Colonic mucosa (tissue), 4 donors: Measurements from ENCODE around the gene FKBP5. TPM values are rescaled to one million over a fixed set of nuclear protein-coding genes. Genes with fewer than 3 reads are reported as not detected.

Experiments used
- DNase-seq: peaks from one replicate; pipeline ENCODE4 v3.0.0-alpha.2; 2020
- H3K27ac ChIP-seq: fragments of 200-600 bp; one replicate; pipeline ENCODE4 v1.8.0; 2021
- H3K27me3 ChIP-seq: fragments of 200-600 bp; one replicate; pipeline ENCODE4 v1.8.0; 2021
- H3K36me3 ChIP-seq: fragments of 200-600 bp; one replicate; pipeline ENCODE4 v1.8.0; 2021
- H3K4me1 ChIP-seq: fragments of 200-600 bp; one replicate; pipeline ENCODE4 v1.8.0; 2021; ENCODE audit warnings: mild to moderate bottlenecking
- H3K4me3 ChIP-seq: fragments of 200-600 bp; one replicate; pipeline ENCODE4 v1.8.0; 2021
- H3K9ac ChIP-seq, 2 donors: one replicate each; pipeline ENCODE4 v1.7.0; 2013; ENCODE audit warnings: control low read depth in 2 of 2, low read depth in 2 of 2, low read length in 2 of 2
- H3K9me3 ChIP-seq: fragments of 200-600 bp; one replicate; pipeline ENCODE4 v1.8.0; 2021
- intact Hi-C: fragments of 100-400 bp; cut with DNase I; formaldehyde crosslinking; loops from one replicate; pipeline ENCODE4 v1.14.1; 2022
- total RNA-seq, 2 donors: library from RNA; stranded (reverse); fragmentation: NEBNext Ultra II Directional in 1 of 2; extraction: Animal tissue kit (Norgen Biotek cat#: 25700) in 1 of 2; gene quantifications; one replicate each; pipeline ENCODE4 v1.2.1, GENCODE V29; 2021
- TF ChIP-seq, protein P1 (sequence below): fragments of 200-600 bp; IDR thresholded peaks from one replicate; pipeline ENCODE4 v1.8.0; 2022; ENCODE audit warnings: antibody characterized with exemption, mild to moderate bottlenecking
- donor health status: healthy.
- donor health status: DM: no; HTN: no; CAD: no.
- donor health status: DM: no; HTN: no; CAD: no.

The FKBP5 gene
- total RNA-seq, 2 donors from 2014 or later, result 29.1 to 54.7 TPM

DNA sequence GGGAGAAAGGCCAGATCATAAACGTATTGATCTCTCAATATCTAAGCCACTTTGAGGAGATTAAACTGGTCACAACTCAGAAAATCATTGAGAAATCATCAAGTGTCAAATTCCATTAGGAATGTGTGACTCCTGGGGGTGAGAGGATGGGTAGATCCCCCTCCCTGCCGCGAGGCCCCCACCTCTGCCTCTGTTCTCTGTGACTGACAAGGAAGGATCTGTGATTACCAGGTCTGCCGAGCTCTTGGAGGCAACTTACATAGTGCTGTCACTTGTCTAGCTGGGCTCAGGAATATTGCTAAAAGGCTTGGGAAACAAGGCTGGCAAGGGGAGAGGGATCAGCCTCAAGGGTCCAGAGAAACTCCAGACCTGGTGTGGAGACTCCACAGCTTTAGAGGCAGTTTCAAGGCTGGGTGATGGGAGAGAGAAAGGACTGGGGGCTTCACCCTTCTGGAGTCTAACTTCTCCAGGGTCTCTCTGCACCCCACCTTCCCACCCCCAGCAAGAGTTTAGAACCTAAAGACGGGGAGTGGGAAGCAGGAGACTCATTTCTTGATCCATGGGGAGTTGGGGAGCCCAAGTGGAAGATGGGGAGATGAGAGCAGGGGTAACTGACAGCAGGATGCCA is 36.5 kb upstream of the FKBP5 start:
- DNase-seq, result no peak
- intact Hi-C loops, result no loop called here
- no peaks in the 10 kb centered on the region for H3K27me3 ChIP-seq
- H3K9me3 ChIP-seq, result no peaks in the 10 kb centered on the region
- TF ChIP-seq, protein P1, sequence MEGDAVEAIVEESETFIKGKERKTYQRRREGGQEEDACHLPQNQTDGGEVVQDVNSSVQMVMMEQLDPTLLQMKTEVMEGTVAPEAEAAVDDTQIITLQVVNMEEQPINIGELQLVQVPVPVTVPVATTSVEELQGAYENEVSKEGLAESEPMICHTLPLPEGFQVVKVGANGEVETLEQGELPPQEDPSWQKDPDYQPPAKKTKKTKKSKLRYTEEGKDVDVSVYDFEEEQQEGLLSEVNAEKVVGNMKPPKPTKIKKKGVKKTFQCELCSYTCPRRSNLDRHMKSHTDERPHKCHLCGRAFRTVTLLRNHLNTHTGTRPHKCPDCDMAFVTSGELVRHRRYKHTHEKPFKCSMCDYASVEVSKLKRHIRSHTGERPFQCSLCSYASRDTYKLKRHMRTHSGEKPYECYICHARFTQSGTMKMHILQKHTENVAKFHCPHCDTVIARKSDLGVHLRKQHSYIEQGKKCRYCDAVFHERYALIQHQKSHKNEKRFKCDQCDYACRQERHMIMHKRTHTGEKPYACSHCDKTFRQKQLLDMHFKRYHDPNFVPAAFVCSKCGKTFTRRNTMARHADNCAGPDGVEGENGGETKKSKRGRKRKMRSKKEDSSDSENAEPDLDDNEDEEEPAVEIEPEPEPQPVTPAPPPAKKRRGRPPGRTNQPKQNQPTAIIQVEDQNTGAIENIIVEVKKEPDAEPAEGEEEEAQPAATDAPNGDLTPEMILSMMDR, result no peak
- no peaks in the 10 kb centered on the region for H3K36me3 ChIP-seq
- peaks cover 49% of the 10 kb centered on the region for H3K4me1 ChIP-seq
- H3K9ac ChIP-seq, result peak overlapping the region; percentile 52 to 85
- no peak overlapping the region for H3K4me3 ChIP-seq
- H3K27ac ChIP-seq, result peak overlapping the region; percentile 97

DNA sequence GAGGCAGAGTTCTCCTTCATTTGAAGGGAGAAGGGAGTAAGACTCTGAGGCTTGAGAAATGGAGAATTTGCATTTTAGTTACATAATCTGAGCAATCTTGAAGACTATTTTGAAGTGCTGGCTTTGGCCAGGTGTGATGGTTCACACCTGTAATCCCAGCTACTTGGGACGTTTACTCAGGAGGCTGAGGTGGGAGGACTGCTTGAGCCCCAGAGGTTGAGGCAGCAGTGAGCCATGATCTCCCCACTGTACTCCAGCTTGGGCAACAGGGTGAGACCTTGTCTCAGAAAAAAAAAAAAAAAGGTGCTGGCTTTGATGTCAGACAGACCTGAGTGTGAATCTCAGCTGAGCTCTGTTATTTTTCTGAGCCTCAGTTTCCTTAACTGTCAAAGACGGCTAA is 35.8 kb upstream of the FKBP5 start:
- H3K27me3 ChIP-seq, result no peaks in the 10 kb centered on the region
- H3K4me3 ChIP-seq, result no peak overlapping the region
- intact Hi-C loops, result loop anchor here (5.0 kb wide), 1 partner anchor 37 kb away; the partner anchor contains the start of gene FKBP5
- no peaks in the 10 kb centered on the region for H3K9me3 ChIP-seq
- H3K27ac ChIP-seq, result peak overlapping the region; percentile 97
- H3K36me3 ChIP-seq, result no peaks in the 10 kb centered on the region
- TF ChIP-seq, protein P1, result no peak
- H3K4me1 ChIP-seq, result peaks cover 44% of the 10 kb centered on the region
- no peak for DNase-seq
- H3K9ac ChIP-seq, result peak overlapping the region in 1 of 2 donors; percentile 7

DNA sequence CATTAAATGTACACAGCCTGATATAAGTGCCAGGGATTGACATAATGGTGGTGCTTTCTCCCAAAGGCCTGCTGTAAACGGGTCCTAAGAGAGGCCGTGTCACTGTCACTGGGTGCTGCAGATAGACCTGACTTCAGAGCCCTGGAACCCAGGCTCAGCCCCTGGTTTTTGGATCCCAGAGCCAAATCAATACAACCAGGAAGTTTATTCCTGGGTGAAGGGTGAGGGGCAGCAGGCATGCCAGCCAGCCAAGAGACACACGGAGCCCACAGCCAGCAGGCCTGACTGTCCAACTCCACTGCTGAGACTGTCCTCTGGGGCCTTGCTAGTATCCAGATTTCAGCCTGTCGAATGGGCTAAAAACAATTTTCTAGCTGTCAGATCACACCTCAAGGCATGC is 35.3 kb upstream of the FKBP5 start:
- H3K27me3 ChIP-seq, result no peaks in the 10 kb centered on the region
- no peak for DNase-seq
- H3K27ac ChIP-seq, result no peak overlapping the region
- no peak overlapping the region for H3K4me3 ChIP-seq
- no peaks in the 10 kb centered on the region for H3K9me3 ChIP-seq
- H3K4me1 ChIP-seq, result peaks cover 40% of the 10 kb centered on the region
- intact Hi-C loops, result loop anchor here (5.0 kb wide), 1 partner anchor 37 kb away; the partner anchor contains the start of gene FKBP5
- H3K9ac ChIP-seq, result peak overlapping the region in 1 of 2 donors; percentile 7
- TF ChIP-seq, protein P1, result no peak
- no peaks in the 10 kb centered on the region for H3K36me3 ChIP-seq

DNA sequence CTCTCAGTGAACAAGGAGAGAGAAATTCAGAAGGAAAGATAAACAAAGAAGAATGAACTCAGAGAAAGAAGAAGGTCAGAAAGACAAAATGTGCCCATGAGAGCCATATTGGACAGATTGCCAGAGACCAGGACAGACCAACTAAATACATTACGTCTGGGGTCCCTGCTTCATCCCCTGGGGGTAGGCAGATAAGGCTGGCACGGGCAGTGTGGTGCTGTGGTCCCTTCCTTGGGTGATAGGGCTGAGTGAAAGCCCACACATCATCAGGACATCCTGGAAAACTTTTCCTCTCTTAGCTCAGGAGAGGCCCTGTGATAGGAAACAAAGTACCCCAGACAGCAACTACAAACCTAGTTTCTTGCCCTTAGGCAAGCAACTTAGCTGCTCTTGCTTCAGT is 34.9 kb upstream of the FKBP5 start:
- Histone ChIP-seq H3K9ac (peak overlapping the region in 1 of 2 donors; percentile 7), H3K36me3 (no peaks in the 10 kb centered on the region), H3K4me1 (peaks cover 39% of the 10 kb centered on the region), H3K4me3 (no peak overlapping the region), H3K9me3 (no peaks in the 10 kb centered on the region), H3K27me3 (no peaks in the 10 kb centered on the region), H3K27ac (no peak overlapping the region)
- TF ChIP-seq, protein P1, result no peak
- intact Hi-C loops, result loop anchor here (5.0 kb wide), 1 partner anchor 36 kb away; the partner anchor contains the start of gene FKBP5
- DNase-seq, result no peak

DNA sequence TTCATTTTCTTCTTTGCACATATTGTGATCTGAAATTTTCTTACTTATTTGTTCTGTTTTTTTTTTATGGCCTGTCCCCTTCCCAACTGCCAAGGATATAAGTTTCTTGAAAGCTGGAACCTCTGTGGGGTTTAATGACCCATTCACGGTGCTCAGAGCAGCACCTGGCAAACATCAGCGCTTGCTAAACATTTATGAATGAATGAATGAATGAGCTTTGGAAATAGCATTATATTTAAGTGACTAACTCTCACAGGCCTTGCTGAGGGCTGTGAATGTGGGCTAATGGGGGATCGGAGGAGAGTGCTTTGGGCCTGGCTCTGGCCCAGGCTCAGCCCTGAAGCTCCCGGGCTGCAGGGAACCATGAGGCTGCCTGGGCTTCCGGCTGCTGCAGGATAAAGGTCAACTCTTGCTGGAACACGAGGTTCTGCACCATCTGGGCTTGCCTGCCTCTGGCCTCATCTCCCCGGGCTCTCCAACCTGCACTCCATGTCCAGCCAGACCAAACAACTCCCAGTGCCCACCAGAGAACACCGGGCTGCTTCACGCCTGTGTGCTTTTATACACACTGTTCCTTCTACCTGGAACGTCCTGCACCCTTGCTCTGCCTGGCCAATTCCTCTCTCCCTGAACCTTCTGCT is 33.5 kb upstream of the FKBP5 start:
- H3K27me3 ChIP-seq, result no peaks in the 10 kb centered on the region
- H3K4me1 ChIP-seq, result peaks cover 37% of the 10 kb centered on the region

More for the DNA sequence above, 33.5 kb upstream of the FKBP5 start:
- TF ChIP-seq, protein P1, result no peak
- Histone ChIP-seq H3K4me3 (no peak overlapping the region), H3K36me3 (no peaks in the 10 kb centered on the region), H3K9me3 (no peaks in the 10 kb centered on the region), H3K27ac (no peak overlapping the region), H3K9ac (peak overlapping the region in 1 of 2 donors; percentile 68)
- intact Hi-C loops, result loop anchor here (5.0 kb wide), 1 partner anchor 35 kb away; the partner anchor contains the start of gene FKBP5
- DNase-seq, result peak; percentile 66
